Erythroblast (primary cell): Measurements from ENCODE around the gene ZNF738.

Experiments used
- GATA1 ChIP-seq: IDR thresholded peaks from 2 replicates; pipeline ENCODE4 v1.6.1; 2011; ENCODE audit warnings: low read depth, mild to moderate bottlenecking, control low read depth, low read length, moderate library complexity
- POLR2A ChIP-seq: IDR thresholded peaks from 2 replicates; pipeline ENCODE4 v1.6.1; 2011; ENCODE audit warnings: mild to moderate bottlenecking, low read length

DNA sequence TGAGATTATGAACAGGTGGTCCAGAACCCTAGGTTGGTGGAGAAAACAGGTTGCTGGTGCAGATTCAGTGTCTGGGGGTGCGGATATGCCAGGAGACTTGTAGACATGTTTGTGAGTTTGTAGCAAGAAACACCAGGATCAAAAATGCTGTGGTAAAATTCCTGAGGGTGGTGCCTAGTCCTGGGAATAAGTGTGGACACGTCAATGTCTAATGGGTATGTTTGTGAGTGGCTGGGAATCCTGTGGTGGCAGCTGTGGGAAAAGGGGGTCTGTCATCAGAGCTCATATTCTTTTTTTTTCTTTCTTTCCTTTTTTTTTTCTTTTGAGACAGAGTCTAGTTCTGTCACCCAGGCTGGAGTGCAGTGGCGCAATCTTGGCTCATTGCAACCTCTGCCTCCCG is 36.8 kb upstream of the ZNF738 start:
- TF ChIP-seq POLR2A (no peak), GATA1 (no peak)
